GM12865 (cell line): ENCODE results near the gene ACKR2.

Source experiments
- DNase-seq: peaks from one replicate; pipeline ENCODE4 v3.0.0; 2010; ENCODE audit warnings: low read depth
- H3K4me3 ChIP-seq: 2 replicates; pipeline ENCODE4 v1.5.1; 2011; ENCODE audit warnings: mild to moderate bottlenecking, low read depth, low read length, control low read depth
- TF ChIP-seq, protein P1 (sequence below): IDR thresholded peaks from 2 replicates; pipeline ENCODE4 v1.5.1; 2011; ENCODE audit warnings: low read length, control low read depth, low read depth, inconsistent platforms; ENCODE audit not compliant: insufficient read depth; ENCODE audit errors: missing control alignments

The ACKR2 gene

DNA sequence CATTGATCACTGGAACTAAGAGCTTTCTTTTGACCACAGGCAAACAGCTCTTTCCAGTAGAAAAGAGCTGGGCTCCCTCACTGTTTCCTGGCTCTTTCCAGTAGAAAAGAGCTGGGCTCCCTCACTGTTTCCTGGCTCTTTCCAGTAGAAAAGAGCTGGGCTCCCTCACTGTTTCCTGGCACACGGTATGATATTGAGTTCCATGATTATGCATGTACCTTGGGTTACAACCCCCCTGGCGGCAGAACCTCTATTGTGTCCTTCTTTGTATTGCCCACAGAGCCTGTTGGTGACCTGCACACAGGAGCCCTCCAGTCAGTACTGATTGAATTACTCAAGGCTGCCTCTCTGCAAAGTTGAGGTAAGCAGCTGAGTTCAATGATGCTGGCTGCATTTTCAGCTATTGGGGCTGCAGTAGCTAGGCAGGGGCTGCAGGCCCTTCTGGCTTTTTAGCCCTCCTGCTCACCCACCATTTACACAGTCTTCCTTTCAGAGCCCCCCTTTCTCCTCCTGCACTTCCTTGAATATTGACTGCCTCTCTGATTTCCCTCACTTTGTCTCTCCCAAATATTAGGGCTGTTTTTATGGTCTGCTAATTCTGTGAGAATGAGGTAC, 10.2 kb downstream of the ACKR2 start:
- H3K4me3 ChIP-seq: no peak overlapping the region
- peak; percentile 14 for DNase-seq
- TF ChIP-seq, protein P1, sequence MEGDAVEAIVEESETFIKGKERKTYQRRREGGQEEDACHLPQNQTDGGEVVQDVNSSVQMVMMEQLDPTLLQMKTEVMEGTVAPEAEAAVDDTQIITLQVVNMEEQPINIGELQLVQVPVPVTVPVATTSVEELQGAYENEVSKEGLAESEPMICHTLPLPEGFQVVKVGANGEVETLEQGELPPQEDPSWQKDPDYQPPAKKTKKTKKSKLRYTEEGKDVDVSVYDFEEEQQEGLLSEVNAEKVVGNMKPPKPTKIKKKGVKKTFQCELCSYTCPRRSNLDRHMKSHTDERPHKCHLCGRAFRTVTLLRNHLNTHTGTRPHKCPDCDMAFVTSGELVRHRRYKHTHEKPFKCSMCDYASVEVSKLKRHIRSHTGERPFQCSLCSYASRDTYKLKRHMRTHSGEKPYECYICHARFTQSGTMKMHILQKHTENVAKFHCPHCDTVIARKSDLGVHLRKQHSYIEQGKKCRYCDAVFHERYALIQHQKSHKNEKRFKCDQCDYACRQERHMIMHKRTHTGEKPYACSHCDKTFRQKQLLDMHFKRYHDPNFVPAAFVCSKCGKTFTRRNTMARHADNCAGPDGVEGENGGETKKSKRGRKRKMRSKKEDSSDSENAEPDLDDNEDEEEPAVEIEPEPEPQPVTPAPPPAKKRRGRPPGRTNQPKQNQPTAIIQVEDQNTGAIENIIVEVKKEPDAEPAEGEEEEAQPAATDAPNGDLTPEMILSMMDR: no peak

DNA sequence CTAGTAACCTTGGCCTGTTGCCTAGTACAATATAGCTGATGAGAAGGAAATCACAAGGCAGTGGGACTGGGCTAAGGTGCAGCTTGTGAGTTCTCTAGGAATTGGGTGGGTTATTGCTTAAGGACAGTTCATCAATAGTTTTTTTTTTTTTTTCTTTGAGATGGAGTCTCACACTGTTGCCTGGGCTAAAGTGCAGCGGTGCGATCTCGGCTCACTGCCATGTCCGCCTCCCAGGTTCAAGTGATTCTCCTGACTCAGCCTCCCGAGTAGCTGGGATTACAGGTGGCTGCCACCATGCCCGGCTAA, 11.5 kb downstream of the ACKR2 start:
- no peak overlapping the region for H3K4me3 ChIP-seq
- TF ChIP-seq, protein P1: no peak
- DNase-seq: no peak

DNA sequence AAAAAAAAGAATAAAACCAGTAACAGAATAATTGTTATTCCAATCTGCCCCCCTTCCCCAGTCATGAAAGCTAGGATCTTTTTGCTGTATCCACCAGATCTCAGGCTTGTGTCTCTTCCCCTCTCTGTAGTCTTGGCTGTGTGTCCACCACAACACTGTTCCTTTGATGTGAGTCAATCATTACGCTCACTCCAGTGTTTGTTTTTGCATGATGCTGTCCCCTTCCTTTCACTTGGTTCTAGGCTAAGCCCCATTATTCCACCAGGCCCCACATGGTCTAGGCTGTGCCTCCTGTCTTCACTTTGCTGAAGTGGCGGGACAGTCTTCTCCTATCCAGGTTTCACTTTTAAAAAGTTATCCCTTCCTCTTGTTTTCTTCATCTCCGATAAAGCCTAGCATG, 13.6 kb downstream of the ACKR2 start:
- no peak overlapping the region for H3K4me3 ChIP-seq
- no peak for DNase-seq
- TF ChIP-seq, protein P1: no peak

DNA sequence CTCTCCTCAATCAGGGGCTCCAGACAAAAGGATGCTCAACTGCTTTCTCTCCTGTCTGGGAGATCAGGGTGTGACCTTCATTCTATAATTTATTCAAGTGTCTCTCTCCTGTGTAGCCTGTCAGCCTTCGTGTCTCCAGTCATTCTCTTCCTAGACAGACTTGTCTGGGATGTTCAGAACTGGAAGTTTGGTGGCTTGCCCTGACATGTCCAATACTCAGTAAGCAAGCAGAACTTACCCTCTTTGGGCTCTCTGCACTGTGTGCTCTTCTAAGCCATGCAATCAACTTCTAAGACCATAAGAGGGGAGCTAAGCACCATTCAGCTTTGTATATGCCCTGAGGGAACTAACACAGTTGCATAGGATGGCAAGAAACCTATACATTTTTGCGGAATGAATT, 14.1 kb downstream of the ACKR2 start:
- DNase-seq: no peak
- H3K4me3 ChIP-seq: no peak overlapping the region
- TF ChIP-seq, protein P1: no peak

DNA sequence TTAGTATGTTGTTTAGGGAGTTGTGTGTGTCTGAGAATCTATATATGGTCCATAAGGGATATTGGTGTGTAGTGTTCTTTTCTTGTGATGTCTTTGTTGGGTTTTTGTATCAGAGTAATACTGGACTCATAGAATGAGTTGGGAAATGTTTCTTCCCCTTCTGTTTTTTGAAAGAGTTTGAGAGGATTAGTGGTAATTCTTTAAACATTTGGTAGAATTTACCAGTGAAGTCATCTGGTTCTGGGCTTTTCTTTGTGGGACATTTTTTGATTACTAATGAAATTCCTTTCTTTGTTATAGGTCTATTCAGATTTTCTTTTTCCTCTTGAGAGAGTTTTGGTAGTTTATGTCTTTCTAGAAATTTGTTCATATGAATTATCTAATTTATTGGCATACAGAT, 16.9 kb downstream of the ACKR2 start:
- H3K4me3 ChIP-seq: no peak overlapping the region
- no peak for DNase-seq
- TF ChIP-seq, protein P1: no peak

DNA sequence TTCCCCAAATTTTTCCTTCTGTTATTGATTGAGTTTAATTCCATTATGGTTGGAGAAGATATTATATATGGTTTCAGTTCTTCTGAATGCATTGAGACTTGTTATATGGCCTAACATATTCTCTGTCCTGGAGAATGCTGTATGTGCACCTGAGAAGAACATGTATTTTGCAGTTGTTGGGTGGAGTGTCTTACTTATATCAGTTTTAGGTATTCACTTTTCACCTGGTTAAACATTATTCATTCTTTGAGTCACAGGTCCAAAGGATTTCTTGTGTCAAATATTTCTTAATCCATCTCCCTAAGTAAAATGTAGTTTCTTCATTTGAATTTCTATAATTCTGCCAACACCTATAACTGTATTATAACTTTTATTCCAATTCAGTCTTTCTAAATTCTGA, 17.8 kb downstream of the ACKR2 start:
- DNase-seq: no peak
- H3K4me3 ChIP-seq: no peak overlapping the region
- TF ChIP-seq, protein P1: no peak

DNA sequence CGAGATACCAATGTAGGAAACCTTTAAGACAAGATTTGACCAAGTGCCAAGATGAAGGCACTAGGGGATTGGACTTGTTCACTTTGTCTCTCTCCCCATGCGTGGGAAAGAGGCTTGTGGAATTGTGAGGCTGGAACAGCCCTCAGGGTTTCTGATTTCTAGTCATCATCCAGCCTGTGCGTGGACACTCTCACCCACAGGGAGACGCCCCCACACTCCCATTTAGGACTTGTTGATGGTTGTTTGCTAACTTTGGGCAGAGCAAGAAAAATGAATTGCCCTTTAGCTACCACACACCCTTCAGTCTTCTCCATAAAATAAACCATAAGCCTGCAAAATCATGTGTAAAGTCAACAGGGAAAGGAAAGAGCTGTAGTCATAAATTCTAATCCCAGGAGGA, 18.4 kb downstream of the ACKR2 start:
- TF ChIP-seq, protein P1: no peak
- DNase-seq: no peak
- H3K4me3 ChIP-seq: no peak overlapping the region
